OCI-LY7 (cell line): ENCODE measurements around the gene LENG1. TPM values are rescaled to one million over a fixed set of nuclear protein-coding genes. Genes with fewer than 3 reads are reported as not detected.

Source experiments
- BruUV-seq: library from RNA; stranded (reverse); fragments of 400-500 nt; replicated peaks from 2 replicates; lab custom pipeline; 2021; lab: Mats Ljungman, UMichigan
- CTCF ChIA-PET: fragments of 300-600 bp; sonication (Branson Sonifier 250); formaldehyde crosslinking; loops from one replicate; lab custom pipeline; 2022; ENCODE audit warnings: antibody characterized with exemption; ENCODE audit not compliant: unreplicated experiment; lab: Charles Lee
- POLR2A ChIA-PET: fragments of 300-600 bp; sonication (Branson Sonifier 250); formaldehyde crosslinking; loops from one replicate; lab custom pipeline; 2022; ENCODE audit warnings: antibody characterized with exemption; lab: Charles Lee
- DNase-seq: peaks from one replicate; pipeline ENCODE4 v3.0.0-alpha.2; 2015; ENCODE audit warnings: low spot score
- H2AFZ ChIP-seq: fragments of 200-600 bp; sonication (generic), shearing (Covaris generic); 2 replicates; pipeline ENCODE4 v1.6.1; 2014; ENCODE audit warnings: mild to moderate bottlenecking, antibody characterized with exemption, low read length, moderate library complexity
- H3K27ac ChIP-seq: fragments of 200-600 bp; sonication (generic); 2 replicates; pipeline ENCODE4 v1.5.1; 2014; ENCODE audit warnings: mixed run types, low read depth, mild to moderate bottlenecking, moderate library complexity, low read length, inconsistent platforms; ENCODE audit not compliant: poor library complexity, severe bottlenecking
- H3K36me3 ChIP-seq: fragments of 200-600 bp; sonication (generic); 2 replicates; pipeline ENCODE4 v1.6.1; 2014; ENCODE audit warnings: mild to moderate bottlenecking, antibody characterized with exemption, low read length, moderate library complexity, mixed read lengths; ENCODE audit not compliant: insufficient read depth
- H3K4me1 ChIP-seq: fragments of 200-600 bp; sonication (generic); 2 replicates; pipeline ENCODE4 v1.5.1; 2014; ENCODE audit warnings: mild to moderate bottlenecking, low read length; ENCODE audit not compliant: insufficient read depth, poor library complexity, severe bottlenecking
- H3K4me2 ChIP-seq: fragments of 200-600 bp; sonication (generic); 2 replicates; pipeline ENCODE4 v1.6.1; 2014; ENCODE audit warnings: mild to moderate bottlenecking, low read length
- H3K4me3 ChIP-seq: fragments of 200-600 bp; sonication (generic); 2 replicates; pipeline ENCODE4 v1.5.1; 2014; ENCODE audit warnings: mild to moderate bottlenecking, low read depth, low read length; ENCODE audit not compliant: poor library complexity, severe bottlenecking
- H3K79me2 ChIP-seq: fragments of 200-600 bp; sonication (generic); 2 replicates; pipeline ENCODE4 v1.6.1; 2016; ENCODE audit warnings: low read depth, mild to moderate bottlenecking, low read length, moderate library complexity, mixed read lengths; ENCODE audit not compliant: insufficient read depth
- H3K9me2 ChIP-seq: fragments of 200-600 bp; sonication (generic); 2 replicates; pipeline ENCODE4 v1.6.1; 2016; ENCODE audit warnings: mild to moderate bottlenecking, low read length, mixed read lengths; ENCODE audit not compliant: insufficient read depth
- H3K9me3 ChIP-seq: fragments of 200-600 bp; sonication (generic); 2 replicates; pipeline ENCODE4 v1.6.1; 2014; ENCODE audit warnings: mild to moderate bottlenecking, mixed run types, low read length, mixed read lengths
- H4K20me1 ChIP-seq: fragments of 200-600 bp; sonication (generic); 2 replicates; pipeline ENCODE4 v1.6.1; 2014; ENCODE audit warnings: mild to moderate bottlenecking, antibody characterized with exemption, low read length, moderate library complexity, mixed read lengths; ENCODE audit not compliant: insufficient read depth
- CTCF ChIP-seq: fragments of 200-600 bp; sonication (generic); conservative IDR thresholded peaks from 2 replicates; pipeline ENCODE4 v1.5.1; 2014; ENCODE audit warnings: mild to moderate bottlenecking, antibody characterized with exemption, low read length, moderate library complexity, mixed read lengths
- EZH2phosphoT487 ChIP-seq: fragments of 200-600 bp; sonication (generic); IDR thresholded peaks from 2 replicates; pipeline ENCODE4 v1.6.1; 2018; ENCODE audit warnings: low read depth, borderline replicate concordance, mild to moderate bottlenecking, mixed run types, antibody characterized with exemption, low read length, moderate library complexity, mixed read lengths
- intact Hi-C: fragments of 100-400 bp; cut with micrococcal nuclease; formaldehyde crosslinking; loops from one replicate; pipeline ENCODE4 v1.10.0; 2022; ENCODE audit not compliant: unreplicated experiment
- total RNA-seq, 2 experiments: library from RNA; depleted of rRNA in 1 of 2; stranded (reverse); fragments of >200 nt in 1 of 2; shearing (Covaris generic) in 1 of 2; gene quantifications; 2 replicates each; pipeline ENCODE4 v1.2.3, GENCODE V29; 2014 to 2022

The LENG1 gene
- total RNA-seq, 2 experiments from 2014 or later = 4.7 to 8.0 TPM

- intact Hi-C loops = no loop called here
These were observed 13.9 kb downstream of the LENG1 start for GRCh38 chr19:54145541-54146158.

GRCh38 chr19:54142166-54142780 lies 17.2 kb downstream of the LENG1 start:
- BruUV-seq = no TSS peak
- Histone ChIP-seq H2AFZ (no peak overlapping the region), H3K36me3 (peaks cover 82% of the 10 kb centered on the region), H3K9me2 (no peaks in the 10 kb centered on the region), H3K79me2 (peaks cover 34% of the 10 kb centered on the region), H3K9me3 (no peaks in the 10 kb centered on the region), H3K4me3 (no peak overlapping the region), H3K4me1 (peaks cover 14% of the 10 kb centered on the region), H3K4me2 (no peak overlapping the region), H4K20me1 (no peaks in the 10 kb centered on the region; the same call in 1 of the 2 replicates), H3K27ac (no peak overlapping the region)
- intact Hi-C loops = no loop called here
- no peak for DNase-seq
- TF ChIP-seq EZH2phosphoT487 (no peak), CTCF (no peak)
- ChIA-PET CTCF (no interaction called here), POLR2A (no interaction called here)

More at GRCh38 chr19:54145541-54146158, 13.9 kb downstream of the LENG1 start:
- Histone ChIP-seq H3K4me2 (no peak overlapping the region), H3K9me3 (no peaks in the 10 kb centered on the region), H2AFZ (no peak overlapping the region), H3K9me2 (no peaks in the 10 kb centered on the region), H3K27ac (no peak overlapping the region), H3K79me2 (peaks cover 4% of the 10 kb centered on the region; the same call in 1 of the 2 replicates), H3K4me3 (no peak overlapping the region), H3K36me3 (peaks cover 97% of the 10 kb centered on the region), H3K4me1 (no peaks in the 10 kb centered on the region), H4K20me1 (no peaks in the 10 kb centered on the region)
- ChIA-PET POLR2A (no interaction called here), CTCF (no interaction called here)
- DNase-seq = no peak
- no TSS peak for BruUV-seq
- no peak for TF ChIP-seq CTCF

- ChIA-PET POLR2A (no interaction called here), CTCF (no interaction called here)
- no peak for DNase-seq
- Histone ChIP-seq H3K4me3 (no peak overlapping the region), H3K36me3 (peaks cover 72% of the 10 kb centered on the region), H3K9me2 (no peaks in the 10 kb centered on the region), H4K20me1 (no peaks in the 10 kb centered on the region; the same call in 1 of the 2 replicates), H3K79me2 (peaks cover 34% of the 10 kb centered on the region), H3K9me3 (no peaks in the 10 kb centered on the region), H3K4me1 (peaks cover 15% of the 10 kb centered on the region), H3K4me2 (no peak overlapping the region), H3K27ac (no peak overlapping the region), H2AFZ (no peak overlapping the region)
- intact Hi-C loops = no loop called here
- no TSS peak for BruUV-seq
- TF ChIP-seq EZH2phosphoT487 = no peak
- no peak for TF ChIP-seq CTCF
These were observed 18.2 kb downstream of the LENG1 start for GRCh38 chr19:54141356-54141755.
